Measurements from ENCODE around the gene POU2F1.

GRCh38 chr1:167220537-167221125 is at the start of gene POU2F1:
- TF ChIP-seq CTCF (conservative IDR thresholded peaks at IDR 0.05) (peak; percentile 76), EZH2 (IDR thresholded peaks at IDR 0.05; ENCODE audit: low read depth) (no peak)
